Retinal pigment epithelial cell (primary cell): ENCODE results near the gene EP400.

ENCODE experiments used
- DNase-seq: peaks from one replicate; pipeline ENCODE4 v3.0.0-alpha.2; 2010; ENCODE audit warnings: low read depth
- H3K4me3 ChIP-seq: 2 replicates; pipeline ENCODE4 v1.5.1; 2011; ENCODE audit warnings: mild to moderate bottlenecking, low read length, control low read depth, moderate library complexity
- CTCF ChIP-seq: conservative IDR thresholded peaks from 2 replicates; pipeline ENCODE4 v1.5.1; 2011; ENCODE audit warnings: low read depth, low read length, control low read depth, inconsistent platforms

EP400 gene

GRCh38 chr12:132062481-132062880, 112.7 kb downstream of the EP400 start:
- DNase-seq = no peak
- no peak overlapping the region for H3K4me3 ChIP-seq
- no peak for TF ChIP-seq CTCF

GRCh38 chr12:132063491-132063890, 113.7 kb downstream of the EP400 start:
- no peak for DNase-seq
- H3K4me3 ChIP-seq = no peak overlapping the region
- TF ChIP-seq CTCF = no peak

GRCh38 chr12:132064631-132065030, 114.9 kb downstream of the EP400 start:
- H3K4me3 ChIP-seq = no peak overlapping the region
- TF ChIP-seq CTCF = no peak
- no peak for DNase-seq

GRCh38 chr12:132065203-132065602, 115.5 kb downstream of the EP400 start:
- TF ChIP-seq CTCF = no peak
- no peak overlapping the region for H3K4me3 ChIP-seq
- no peak for DNase-seq

GRCh38 chr12:132065609-132066344, 116.0 kb downstream of the EP400 start:
- H3K4me3 ChIP-seq = no peak overlapping the region
- no peak for DNase-seq
- TF ChIP-seq CTCF = no peak

GRCh38 chr12:132066345-132066685, 116.6 kb downstream of the EP400 start:
- H3K4me3 ChIP-seq = no peak overlapping the region
- DNase-seq = no peak
- no peak for TF ChIP-seq CTCF

- no peak for TF ChIP-seq CTCF
- H3K4me3 ChIP-seq = no peak overlapping the region
- DNase-seq = no peak
These were observed 117.0 kb downstream of the EP400 start for GRCh38 chr12:132066749-132067148.
